ENCODE results near the gene HOXD1. TPM values are rescaled to one million over a fixed set of nuclear protein-coding genes. Genes with fewer than 3 reads are reported as not detected.

The HOXD1 gene
- total RNA-seq, 1 donor from 2014 or later, result 1.1 TPM

DNA sequence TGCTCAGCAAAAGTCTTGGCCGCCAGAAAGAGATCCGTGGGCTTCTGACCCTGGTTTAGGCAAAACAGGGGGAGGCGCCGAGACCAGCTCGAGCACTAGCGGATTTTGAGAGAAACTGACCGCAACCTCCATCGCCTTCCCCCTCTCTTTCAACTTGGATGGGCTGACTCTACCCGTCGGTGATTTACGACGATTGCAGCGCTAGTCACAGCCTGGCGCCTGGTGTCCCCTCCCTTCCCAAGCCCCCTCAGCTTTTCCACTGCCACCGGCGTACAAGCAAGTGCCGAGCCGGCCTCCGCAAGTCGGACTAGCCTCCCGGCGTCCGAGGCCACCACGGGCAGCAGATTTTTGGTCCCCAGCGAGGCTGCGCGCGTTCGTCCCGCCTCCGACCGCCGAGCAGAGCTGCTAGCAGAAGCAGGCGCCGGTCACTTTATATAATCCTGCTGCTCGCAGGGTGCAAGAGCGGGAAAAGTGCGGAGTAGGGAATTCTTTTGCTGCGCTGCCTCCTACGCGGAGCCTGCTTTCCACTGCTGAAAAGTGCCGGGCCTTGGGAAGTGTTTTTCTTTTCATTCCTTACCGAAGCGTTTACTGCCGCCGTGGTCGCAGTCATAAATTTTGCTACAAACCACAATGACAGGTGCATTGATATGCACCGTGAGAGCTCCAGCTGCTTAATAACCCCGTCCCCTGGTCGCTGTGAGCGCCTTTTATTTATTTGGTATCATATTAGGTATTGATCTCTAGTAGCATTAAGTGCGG lies 23.7 kb upstream of the HOXD1 start:
- no peak for DNase-seq (ENCODE audit: low spot score)

DNA sequence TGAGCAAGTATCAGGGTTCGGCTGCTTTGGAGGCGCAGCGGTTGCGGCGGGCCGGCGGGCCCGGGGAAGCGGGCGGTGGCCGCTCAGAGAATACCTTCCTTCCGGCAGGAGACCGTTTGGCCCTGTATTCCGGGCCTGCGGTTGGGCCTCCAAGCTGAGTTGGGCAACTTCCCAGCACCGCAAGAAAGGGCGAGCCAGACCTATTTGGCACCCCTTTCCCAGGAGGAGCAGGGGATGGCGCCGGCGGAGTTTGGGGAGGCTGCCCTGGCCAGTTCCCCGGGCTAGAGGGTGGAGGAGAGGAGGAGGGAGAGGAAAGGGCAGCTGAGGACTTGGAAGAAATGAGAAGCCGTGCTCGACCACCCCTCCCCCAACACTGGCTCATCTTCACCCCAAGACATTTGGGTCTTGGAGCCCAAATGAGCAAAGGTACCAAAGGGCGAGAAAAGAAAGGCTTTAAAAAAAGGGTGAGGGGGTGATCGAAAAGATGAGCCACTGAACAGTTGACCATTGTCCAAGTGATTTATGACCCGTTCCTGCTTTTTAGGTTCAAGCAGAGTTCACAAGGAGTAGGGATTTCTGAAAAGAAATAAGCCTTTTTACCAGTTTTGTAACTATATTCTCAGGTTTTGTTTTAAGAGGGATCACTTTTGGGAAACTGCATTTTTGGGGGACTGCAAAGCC lies 23.0 kb upstream of the HOXD1 start:
- DNase-seq (ENCODE audit: low spot score), result no peak

DNA sequence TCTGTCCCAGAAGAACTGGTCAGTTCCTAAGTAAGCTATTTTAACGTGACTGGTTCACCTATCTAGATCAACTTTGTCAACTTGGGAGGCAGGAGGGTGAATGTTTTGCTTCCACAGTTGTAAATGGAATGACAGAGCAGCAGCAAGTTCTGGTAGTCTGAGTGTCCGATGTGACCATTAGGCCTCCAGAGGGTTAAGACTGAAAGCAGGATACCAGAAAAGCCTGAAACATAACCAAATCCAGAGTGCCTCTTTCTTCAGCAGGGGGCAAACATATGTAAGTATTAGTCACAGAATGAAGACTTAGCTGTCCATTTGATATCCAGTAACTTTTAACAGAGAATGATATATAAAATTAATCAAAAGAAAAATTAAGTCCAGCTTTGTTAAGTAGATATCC lies 22.2 kb upstream of the HOXD1 start:
- DNase-seq (ENCODE audit: low spot score), result no peak

DNA sequence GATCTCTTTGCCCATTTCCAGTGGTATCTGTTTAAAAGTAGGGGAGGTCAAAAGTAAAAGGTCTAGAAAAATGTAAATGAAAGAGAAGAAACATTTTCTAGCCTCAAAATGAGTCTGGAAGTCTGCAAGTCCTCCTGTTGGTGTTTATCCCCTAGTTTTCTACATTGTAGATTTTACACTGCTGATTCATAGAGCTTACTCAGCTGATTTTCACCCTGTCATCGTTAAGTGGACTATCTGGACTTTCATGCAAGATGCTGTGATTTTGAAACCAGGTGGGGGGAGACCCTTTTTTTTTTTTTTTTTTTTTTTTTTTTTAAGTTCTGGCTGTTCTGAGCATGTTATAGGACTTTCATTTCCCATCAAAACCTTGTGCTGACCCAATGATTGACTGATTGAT lies 21.1 kb upstream of the HOXD1 start:
- no peak for DNase-seq (ENCODE audit: low spot score)

- DNase-seq (ENCODE audit: low spot score), result no peak
These were observed 19.3 kb upstream of the HOXD1 start for GRCh38 chr2:176169181-176169580.

GRCh38 chr2:176169711-176170110 lies 18.8 kb upstream of the HOXD1 start:
- DNase-seq (ENCODE audit: low spot score), result no peak

DNA sequence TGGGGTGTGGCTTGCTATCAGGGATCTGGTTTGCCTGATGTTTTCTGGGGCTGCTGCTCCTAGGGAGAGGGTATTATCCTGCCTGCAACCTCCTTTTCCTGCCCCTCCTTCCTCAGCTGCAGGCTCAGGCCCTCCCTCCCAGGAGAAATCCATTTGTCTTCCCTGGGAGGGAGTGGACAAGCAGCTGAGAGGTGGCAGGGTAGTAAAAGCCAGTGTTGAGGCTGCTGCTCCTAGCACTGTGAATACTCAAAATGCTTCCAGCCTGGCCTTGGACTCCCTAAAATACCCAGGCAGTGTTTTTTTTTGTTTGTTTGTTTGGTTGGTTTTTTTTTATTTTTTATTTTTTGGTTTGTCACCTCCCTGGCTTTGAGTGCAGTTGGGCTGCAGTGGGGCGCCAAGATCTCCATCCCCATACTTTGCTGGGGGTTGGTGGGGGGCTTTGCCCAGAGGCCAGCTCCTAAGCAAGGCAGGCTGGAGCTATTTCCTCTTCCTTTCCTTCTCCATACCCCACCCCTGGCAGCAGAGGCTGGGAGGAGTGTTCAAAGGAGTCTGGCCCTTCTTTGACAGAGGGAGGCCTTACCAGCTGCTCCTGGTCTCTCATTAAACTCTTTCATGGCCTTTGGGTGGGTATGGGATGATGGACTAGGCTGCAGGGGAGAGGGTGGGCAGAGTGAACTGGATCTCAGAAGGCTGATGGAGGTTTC lies 17.7 kb upstream of the HOXD1 start:
- no peak for DNase-seq (ENCODE audit: low spot score)

GRCh38 chr2:176171351-176172006 lies 17.0 kb upstream of the HOXD1 start:
- DNase-seq (ENCODE audit: low spot score), result no peak

DNA sequence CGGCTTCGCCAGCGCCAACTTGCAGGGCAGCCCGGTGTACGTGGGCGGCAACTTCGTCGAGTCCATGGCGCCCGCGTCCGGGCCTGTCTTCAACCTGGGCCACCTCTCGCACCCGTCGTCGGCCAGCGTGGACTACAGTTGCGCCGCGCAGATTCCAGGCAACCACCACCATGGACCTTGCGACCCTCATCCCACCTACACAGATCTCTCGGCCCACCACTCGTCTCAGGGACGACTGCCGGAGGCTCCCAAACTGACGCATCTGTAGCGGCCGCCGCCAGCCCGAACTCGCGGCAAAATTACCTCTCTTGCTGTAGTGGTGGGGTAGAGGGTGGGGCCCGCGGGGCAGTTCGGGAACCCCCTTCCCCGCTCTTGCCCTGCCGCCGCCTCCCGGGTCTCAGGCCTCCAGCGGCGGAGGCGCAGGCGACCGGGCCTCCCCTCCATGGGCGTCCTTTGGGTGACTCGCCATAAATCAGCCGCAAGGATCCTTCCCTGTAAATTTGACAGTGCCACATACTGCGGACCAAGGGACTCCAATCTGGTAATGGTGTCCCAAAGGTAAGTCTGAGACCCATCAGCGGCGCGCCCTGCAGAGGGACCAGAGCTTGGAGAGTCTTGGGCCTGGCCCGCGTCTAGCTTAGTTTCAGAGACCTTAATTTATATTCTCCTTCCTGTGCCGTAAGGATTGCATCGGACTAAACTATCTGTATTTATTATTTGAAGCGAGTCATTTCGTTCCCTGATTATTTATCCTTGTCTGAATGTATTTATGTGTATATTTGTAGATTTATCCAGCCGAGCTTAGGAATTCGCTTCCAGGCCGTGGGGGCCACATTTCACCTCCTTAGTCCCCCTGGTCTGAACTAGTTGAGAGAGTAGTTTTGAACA lies 16.2 kb upstream of the HOXD1 start:
- no peak for DNase-seq (ENCODE audit: low spot score)

DNA sequence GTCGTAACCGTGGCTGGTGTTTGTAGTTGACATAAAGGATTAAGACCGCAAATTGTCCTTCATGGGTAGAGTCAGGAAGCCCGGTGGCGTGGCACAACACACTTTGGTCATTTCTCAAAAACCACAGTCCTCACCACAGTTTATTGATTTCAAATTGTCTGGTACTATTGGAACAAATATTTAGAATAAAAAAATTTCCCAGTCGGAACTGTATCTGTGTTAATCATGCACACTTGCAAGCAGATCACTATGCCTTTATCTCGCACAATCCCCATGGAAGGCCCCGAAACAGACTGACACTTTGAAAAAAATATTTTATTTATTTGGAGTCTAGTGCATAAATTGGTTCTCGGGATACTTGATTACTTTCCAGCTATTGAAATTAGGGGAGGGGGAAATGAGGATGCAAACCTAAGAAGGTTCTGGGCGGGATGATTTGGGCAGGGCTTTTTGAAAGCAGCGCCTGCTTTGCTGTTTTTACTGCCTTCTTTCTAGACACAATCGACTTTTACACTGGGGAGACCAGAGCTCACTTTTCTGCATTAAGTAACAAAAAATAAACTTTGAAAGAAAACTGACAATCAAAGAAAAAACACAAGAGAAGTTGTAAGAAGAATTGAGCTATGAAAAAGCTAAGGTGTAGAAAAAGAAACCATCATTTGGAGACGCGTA lies 15.4 kb upstream of the HOXD1 start:
- no peak for DNase-seq (ENCODE audit: low spot score)

DNA sequence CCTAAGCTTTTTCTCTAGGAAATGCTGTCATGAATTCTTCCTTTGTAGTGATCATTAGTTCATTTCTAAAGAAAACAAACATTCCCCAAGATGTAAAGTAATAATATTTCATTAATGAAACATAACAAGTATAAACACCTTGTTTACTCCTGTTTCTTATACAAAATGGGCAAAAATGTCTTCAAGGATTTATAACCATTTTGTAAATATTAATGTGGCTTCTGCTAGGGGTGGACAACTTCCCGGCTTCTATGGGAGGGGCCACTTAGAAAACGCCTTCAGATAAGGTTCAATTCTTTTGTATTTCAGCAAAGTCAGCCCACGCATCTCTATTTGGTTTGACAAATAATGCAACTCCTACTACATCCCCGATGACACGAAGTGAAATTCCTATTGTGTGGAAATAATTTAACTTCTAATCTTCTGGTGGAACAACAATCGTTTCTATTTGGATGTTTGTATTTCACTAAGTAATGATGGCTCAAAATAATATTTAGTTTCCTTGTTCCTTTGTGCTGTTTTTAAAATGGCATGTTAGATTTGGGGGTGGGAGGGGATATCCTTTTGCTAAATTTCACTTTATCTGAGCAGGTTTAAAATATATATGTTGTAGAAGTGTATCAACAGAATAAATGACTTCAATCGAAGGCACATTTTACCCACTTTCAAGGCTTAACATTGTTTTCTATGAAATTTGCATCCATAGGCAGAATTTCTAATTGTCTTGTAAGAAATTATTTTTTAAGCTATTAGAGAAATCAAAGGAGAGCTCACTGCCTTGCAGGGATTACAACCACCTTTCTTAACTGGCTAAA lies 14.7 kb upstream of the HOXD1 start:
- DNase-seq (ENCODE audit: low spot score), result no peak

DNA sequence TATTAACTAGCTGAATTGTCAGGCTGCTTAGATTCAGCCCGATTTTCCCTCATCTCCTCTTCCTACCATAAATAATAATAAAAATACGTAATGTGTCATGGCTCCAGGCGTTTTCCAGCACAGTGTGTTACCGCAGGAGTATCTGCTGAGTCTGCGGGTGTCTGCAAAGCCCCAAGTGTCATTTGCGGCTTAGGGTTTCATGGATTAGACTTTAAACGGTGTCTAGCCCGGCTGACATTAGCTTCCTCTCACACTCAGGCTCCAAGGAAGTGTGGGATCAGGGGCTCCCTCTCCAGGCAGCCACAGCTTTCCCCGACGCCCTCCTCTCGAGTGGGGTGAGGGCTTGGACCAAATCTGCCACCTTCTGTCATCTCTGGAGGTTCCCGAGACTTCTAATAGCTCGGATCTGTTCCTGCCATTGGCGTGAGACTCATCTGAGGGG lies 14.1 kb upstream of the HOXD1 start:
- no peak for DNase-seq (ENCODE audit: low spot score)

- DNase-seq (ENCODE audit: low spot score), result no peak
These were observed 13.4 kb upstream of the HOXD1 start for GRCh38 chr2:176174824-176175708.

- DNase-seq (ENCODE audit: low spot score), result no peak
These were observed 12.5 kb upstream of the HOXD1 start for GRCh38 chr2:176175709-176176607.

DNA sequence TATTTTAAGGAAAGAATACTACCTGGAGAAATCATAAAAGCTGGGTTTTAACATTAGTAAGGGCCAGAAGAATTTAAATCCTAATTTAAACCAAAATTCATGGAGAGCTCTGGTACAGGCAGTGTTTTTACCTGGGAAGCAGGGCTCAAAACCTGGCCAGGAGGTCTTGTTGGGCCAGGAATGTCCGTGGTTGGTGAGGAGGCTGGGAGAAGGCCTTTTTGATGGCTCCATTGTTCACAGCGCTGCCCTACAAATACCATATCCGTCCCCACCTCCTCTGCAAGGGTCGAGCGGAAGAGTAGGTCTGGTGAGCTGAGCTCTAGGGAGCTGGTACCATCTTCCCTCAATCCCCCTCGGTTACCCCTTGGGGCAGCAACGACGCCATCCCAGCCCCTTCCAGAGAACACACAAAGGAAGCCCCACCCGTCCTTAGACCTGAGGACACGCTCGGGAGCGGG lies 10.9 kb upstream of the HOXD1 start:
- DNase-seq (ENCODE audit: low spot score), result no peak

DNA sequence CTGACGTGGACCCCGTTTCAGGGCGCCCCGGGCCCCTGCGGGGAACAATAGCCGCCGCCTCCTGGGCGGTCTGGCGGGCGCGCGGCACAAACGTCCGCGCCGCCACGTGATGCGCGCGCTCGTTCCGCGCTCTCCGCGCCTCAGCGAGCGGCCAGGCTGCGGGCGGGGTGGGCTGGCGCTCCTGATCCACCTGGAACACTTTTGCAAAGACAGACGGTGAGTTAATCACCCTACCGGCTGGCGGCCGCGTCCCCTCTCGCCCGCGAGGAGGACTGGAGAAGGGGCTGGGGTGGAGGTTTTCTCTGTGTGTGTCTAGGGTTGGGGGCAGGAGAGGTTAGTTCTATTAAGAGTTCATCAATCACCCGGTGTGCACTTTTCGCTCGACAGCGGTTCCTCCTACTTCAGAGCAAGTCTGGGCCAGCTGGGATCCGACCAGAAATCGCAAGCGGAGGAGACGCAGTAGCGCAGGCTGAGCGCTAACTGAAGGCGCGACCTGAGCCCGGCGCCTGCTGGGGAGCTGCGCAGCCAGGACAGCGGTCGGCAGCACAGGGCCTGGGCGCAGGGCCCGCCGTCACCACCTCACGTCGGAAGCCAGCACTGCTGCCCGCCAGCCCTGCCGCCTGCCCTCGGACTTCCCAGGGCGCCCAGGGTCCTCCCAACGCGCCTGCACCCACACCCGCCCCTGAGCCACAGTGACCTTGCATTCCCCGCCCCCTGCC lies 10.3 kb upstream of the HOXD1 start:
- no peak for DNase-seq (ENCODE audit: low spot score)
